HepG2 (cell line): Measurements from ENCODE around the gene OXLD1. TPM values are rescaled to one million over a fixed set of nuclear protein-coding genes. Genes with fewer than 3 reads are reported as not detected.

Experiments
- AHR ChIP-seq: IDR thresholded peaks from 2 replicates; pipeline ENCODE4 v1.6.1; 2018; ENCODE audit warnings: missing genetic modification reagents, missing compliant biosample characterization
- BATF2 ChIP-seq: sonication (generic); formaldehyde crosslinking; IDR thresholded peaks from 2 replicates; pipeline ENCODE4 v1.8.0; 2022; ENCODE audit warnings: mild to moderate bottlenecking, missing genetic modification reagents, moderate library complexity
- E2F2 ChIP-seq: sonication (generic); formaldehyde crosslinking; IDR thresholded peaks from 2 replicates; pipeline ENCODE4 v1.4.0; 2020; ENCODE audit warnings: missing genetic modification reagents, borderline replicate concordance
- ESRRA ChIP-seq: sonication (generic); formaldehyde crosslinking; IDR thresholded peaks from 2 replicates; pipeline ENCODE4 v1.5.1; 2020; ENCODE audit warnings: mild to moderate bottlenecking, low read depth, missing genetic modification reagents
- GATA4 ChIP-seq: sonication (generic); IDR thresholded peaks from 2 replicates; pipeline ENCODE4 v1.6.1; 2016; ENCODE audit warnings: antibody characterized with exemption, low read depth, borderline replicate concordance
- HOXA7 ChIP-seq: sonication (generic); formaldehyde crosslinking; IDR thresholded peaks from 2 replicates; pipeline ENCODE4 v1.8.1; 2022; ENCODE audit warnings: mild to moderate bottlenecking, missing genetic modification reagents, moderate library complexity
- IKZF4 ChIP-seq: sonication (generic); formaldehyde crosslinking; IDR thresholded peaks from 2 replicates; pipeline ENCODE4 v1.5.1; 2020; ENCODE audit warnings: borderline replicate concordance, mild to moderate bottlenecking, low read depth, missing genetic modification reagents; ENCODE audit errors: not compliant biosample characterization
- IRX3 ChIP-seq: sonication (generic); formaldehyde crosslinking; IDR thresholded peaks from 2 replicates; pipeline ENCODE4 v1.8.1; 2023; ENCODE audit warnings: mild to moderate bottlenecking, low read depth, missing genetic modification reagents, borderline replicate concordance
- MIXL1 ChIP-seq: IDR thresholded peaks from 2 replicates; pipeline ENCODE4 v1.6.1; 2016
- TFAP4 ChIP-seq: sonication (generic); IDR thresholded peaks from 2 replicates; pipeline ENCODE4 v1.6.1; 2016; ENCODE audit warnings: low read depth, borderline replicate concordance
- THAP11 ChIP-seq: IDR thresholded peaks from 2 replicates; pipeline ENCODE4 v1.6.1; 2016; ENCODE audit warnings: missing biosample characterization, missing genetic modification reagents
- ZBTB7B ChIP-seq: sonication (generic); formaldehyde crosslinking; IDR thresholded peaks from 2 replicates; pipeline ENCODE4 v1.4.0; 2020; ENCODE audit warnings: missing genetic modification reagents
- ZC3H4 ChIP-seq: sonication (generic); formaldehyde crosslinking; IDR thresholded peaks from 2 replicates; pipeline ENCODE4 v1.4.0; 2020; ENCODE audit warnings: missing genetic modification reagents, borderline replicate concordance
- ZNF274 ChIP-seq: sonication (generic); formaldehyde crosslinking; IDR thresholded peaks from 2 replicates; pipeline ENCODE4 v1.5.1; 2020; ENCODE audit warnings: mild to moderate bottlenecking, missing genetic modification reagents
- ZNF562 ChIP-seq: sonication (generic); formaldehyde crosslinking; IDR thresholded peaks from 2 replicates; pipeline ENCODE4 v1.8.0; 2022; ENCODE audit warnings: missing genetic modification reagents, borderline replicate concordance
- ZNF589 ChIP-seq: sonication (generic); formaldehyde crosslinking; conservative IDR thresholded peaks from 2 replicates; pipeline ENCODE4 v1.8.0; 2022; ENCODE audit warnings: mild to moderate bottlenecking, moderate library complexity, missing genetic modification reagents
- ZNF598 ChIP-seq: sonication (generic); formaldehyde crosslinking; IDR thresholded peaks from 2 replicates; pipeline ENCODE4 v1.5.1; 2020; ENCODE audit warnings: mild to moderate bottlenecking, missing genetic modification reagents, borderline replicate concordance
- ZNF605 ChIP-seq: sonication (generic); formaldehyde crosslinking; IDR thresholded peaks from 2 replicates; pipeline ENCODE4 v1.8.0; 2022; ENCODE audit warnings: mild to moderate bottlenecking, missing genetic modification reagents
- ZNF607 ChIP-seq: sonication (generic); formaldehyde crosslinking; IDR thresholded peaks from 2 replicates; pipeline ENCODE4 v1.5.1; 2020; ENCODE audit warnings: missing genetic modification reagents, mild to moderate bottlenecking, borderline replicate concordance
- polyA plus RNA-seq, 8 experiments: library from polyadenylated mRNA; depleted of rRNA in 3 of 8; stranded (reverse) in 7 of 8; unstranded in 1 of 8; fragments of >200 nt; fragmentation: Illumina TruSeq in 4 of 8; extraction: Trizol in 4 of 8; gene quantifications; 2 replicates each; pipeline versions ENCODE4 v1.2.1 to v1.2.3, GENCODE V29; 2011 to 2016; ENCODE audit warnings: low read depth in 4 of 8, missing spikeins in 1 of 8, mixed read lengths in 1 of 8; ENCODE audit not compliant: insufficient read depth in 1 of 8
- total RNA-seq, 5 experiments: library from RNA; depleted of rRNA; stranded (reverse); fragments of >200 nt; fragmentation: Illumina TruSeq; extraction: Trizol; gene quantifications; 2 replicates each; pipeline ENCODE4 v1.2.3, GENCODE V29; 2016; ENCODE audit warnings: low read depth in 1 of 5
- TF ChIP-seq, protein P1 (sequence below): sonication (generic); formaldehyde crosslinking; IDR thresholded peaks from 2 replicates; pipeline ENCODE4 v1.5.0; 2020; ENCODE audit warnings: mild to moderate bottlenecking, missing genetic modification reagents, borderline replicate concordance

OXLD1 gene
- total and polyA plus RNA-seq, 2 of the 13 experiments (the other 11 are each of a cell fraction or from before 2014, with no cell fraction given), result 27.1 to 37.5 TPM

GRCh38 chr17:81666342-81667191, at the start of gene OXLD1, which contains the start of gene CCDC137 (continued):
- TF ChIP-seq THAP11 (CRISPR knock-in tag) (peak; percentile 95), ZBTB7B (CRISPR knock-in tag) (peak; percentile 76), ZNF605 (no peak; the same call in 1 of the 2 replicates), GATA4 (peak; percentile 43; the same call in 1 of the 2 replicates), HOXA7 (no peak), ZNF274 (CRISPR knock-in tag) (peak; percentile 94), BATF2 (peak; percentile 55; the same call in 1 of the 2 replicates), ZNF607 (CRISPR knock-in tag) (peak; percentile 70), E2F2 (CRISPR knock-in tag) (peak; percentile 77; the same call in 1 of the 2 replicates), MIXL1 (CRISPR knock-in tag) (peak; percentile 44), ZC3H4 (CRISPR knock-in tag) (no peak), IKZF4 (CRISPR knock-in tag) (no peak), IRX3 (CRISPR knock-in tag) (no peak), ZNF562 (no peak), ESRRA (peak; percentile 68), ZNF598 (CRISPR knock-in tag) (peak; percentile 95), TFAP4 (no peak), ZNF589 (CRISPR knock-in tag) (peak; percentile 74; the same call in 1 of the 2 replicates), AHR (CRISPR knock-in tag) (peak; percentile 66; the same call in 1 of the 2 replicates)
- TF ChIP-seq, protein P1, sequence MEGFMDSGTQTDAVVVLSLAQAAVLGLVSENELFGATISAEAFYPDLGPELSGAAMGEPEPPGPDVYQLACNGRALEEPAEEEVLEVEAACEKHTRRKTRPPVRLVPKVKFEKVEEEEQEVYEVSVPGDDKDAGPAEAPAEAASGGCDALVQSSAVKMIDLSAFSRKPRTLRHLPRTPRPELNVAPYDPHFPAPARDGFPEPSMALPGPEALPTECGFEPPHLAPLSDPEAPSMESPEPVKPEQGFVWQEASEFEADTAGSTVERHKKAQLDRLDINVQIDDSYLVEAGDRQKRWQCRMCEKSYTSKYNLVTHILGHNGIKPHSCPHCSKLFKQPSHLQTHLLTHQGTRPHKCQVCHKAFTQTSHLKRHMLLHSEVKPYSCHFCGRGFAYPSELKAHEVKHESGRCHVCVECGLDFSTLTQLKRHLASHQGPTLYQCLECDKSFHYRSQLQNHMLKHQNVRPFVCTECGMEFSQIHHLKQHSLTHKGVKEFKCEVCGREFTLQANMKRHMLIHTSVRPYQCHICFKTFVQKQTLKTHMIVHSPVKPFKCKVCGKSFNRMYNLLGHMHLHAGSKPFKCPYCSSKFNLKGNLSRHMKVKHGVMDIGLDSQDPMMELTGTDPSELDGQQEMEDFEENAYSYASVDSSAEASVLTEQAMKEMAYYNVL (CRISPR knock-in tag), result peak; percentile 39; the same call in 1 of the 2 replicates
